GM10266 (cell line): Measurements from ENCODE around the gene CD9.
"Not testable (repeated sequence)": the region's sequence is repeated elsewhere in the genome, so short reads cannot be mapped to it uniquely, and the experiment has no call there.

Experiments used
- DNase-seq: peaks from one replicate; pipeline ENCODE4 v3.0.0; 2012; ENCODE audit errors: extremely low spot score
- CTCF ChIP-seq: IDR thresholded peaks from 2 replicates; pipeline ENCODE4 v1.5.1; 2012; ENCODE audit warnings: mild to moderate bottlenecking, low read depth; ENCODE audit not compliant: control insufficient read depth, insufficient read depth; ENCODE audit errors: missing control alignments

The CD9 gene

GRCh38 chr12:6181583-6182278 is 18.5 kb upstream of the CD9 start:
- no peak for TF ChIP-seq CTCF
- no peak for DNase-seq

- DNase-seq = no peak
These were observed 17.8 kb upstream of the CD9 start for GRCh38 chr12:6182279-6182898.

GRCh38 chr12:6183689-6184428 is 16.3 kb upstream of the CD9 start:
- DNase-seq = no peak
- no peak for TF ChIP-seq CTCF

More at GRCh38 chr12:6182279-6182898, 17.8 kb upstream of the CD9 start:
- TF ChIP-seq CTCF = no peak

GRCh38 chr12:6185961-6186827 is 14.0 kb upstream of the CD9 start:
- no peak for DNase-seq
- no peak for TF ChIP-seq CTCF

- no peak for DNase-seq
- TF ChIP-seq CTCF = no peak
These were observed 12.0 kb upstream of the CD9 start for GRCh38 chr12:6187948-6188793.

GRCh38 chr12:6189028-6189427 is 11.2 kb upstream of the CD9 start:
- no peak for TF ChIP-seq CTCF
- DNase-seq = no peak

GRCh38 chr12:6189952-6190598 is 10.1 kb upstream of the CD9 start:
- DNase-seq = not testable (repeated sequence)

- DNase-seq = not testable (repeated sequence)
These were observed 9.3 kb upstream of the CD9 start for GRCh38 chr12:6190767-6191530.
